ENCODE results near the gene CTAGE9.
"Not testable (repeated sequence)": the region's sequence is repeated elsewhere in the genome, so short reads cannot be mapped to it uniquely, and the experiment has no call there.

Gene CTAGE9

GRCh38 chr6:131736811-131737210, 26.0 kb upstream of the CTAGE9 start:
- no peak for ATAC-seq
- H3K27me3 Mint-ChIP-seq = peaks cover 7% of the 10 kb centered on the region
- no peaks in the 10 kb centered on the region for H3K9me3 Mint-ChIP-seq
- DNase-seq = no peak
- H3K4me3 Mint-ChIP-seq = no peak overlapping the region
- no peaks in the 10 kb centered on the region for H3K4me1 Mint-ChIP-seq
- H3K27ac Mint-ChIP-seq = no peak overlapping the region
- no peaks in the 10 kb centered on the region for H3K36me3 Mint-ChIP-seq (ENCODE audit: low read depth)

- no peak overlapping the region for H3K4me3 Mint-ChIP-seq
Measured at GRCh38 chr6:131736003-131736596, 25.3 kb upstream of the CTAGE9 start.

GRCh38 chr6:131733376-131734016, 22.7 kb upstream of the CTAGE9 start:
- Mint-ChIP-seq H3K4me3 (no peak overlapping the region), H3K4me1 (no peaks in the 10 kb centered on the region), H3K36me3 (ENCODE audit: low read depth) (no peaks in the 10 kb centered on the region), H3K9me3 (no peaks in the 10 kb centered on the region), H3K27ac (no peak overlapping the region), H3K27me3 (peaks cover 5% of the 10 kb centered on the region)
- no peak for DNase-seq
- ATAC-seq = no peak

More at GRCh38 chr6:131736003-131736596, 25.3 kb upstream of the CTAGE9 start:
- H3K27ac Mint-ChIP-seq = no peak overlapping the region
- peaks cover 2% of the 10 kb centered on the region for H3K27me3 Mint-ChIP-seq
- no peak for ATAC-seq
- no peaks in the 10 kb centered on the region for H3K4me1 Mint-ChIP-seq
- H3K36me3 Mint-ChIP-seq (ENCODE audit: low read depth) = no peaks in the 10 kb centered on the region
- no peak for DNase-seq
- H3K9me3 Mint-ChIP-seq = no peaks in the 10 kb centered on the region

GRCh38 chr6:131731224-131731623, 20.4 kb upstream of the CTAGE9 start:
- ATAC-seq (no peak), DNase-seq (no peak)
- Mint-ChIP-seq H3K4me3 (no peak overlapping the region), H3K9me3 (peaks cover 3% of the 10 kb centered on the region), H3K4me1 (no peaks in the 10 kb centered on the region), H3K36me3 (ENCODE audit: low read depth) (peaks cover under 1% of the 10 kb centered on the region), H3K27ac (no peak overlapping the region), H3K27me3 (peaks cover 3% of the 10 kb centered on the region)

- H3K27me3 Mint-ChIP-seq = peaks cover 3% of the 10 kb centered on the region
- H3K36me3 Mint-ChIP-seq (ENCODE audit: low read depth) = peaks cover 2% of the 10 kb centered on the region
- peaks cover 3% of the 10 kb centered on the region for H3K9me3 Mint-ChIP-seq
- no peaks in the 10 kb centered on the region for H3K4me1 Mint-ChIP-seq
- ATAC-seq (no peak), DNase-seq (no peak)
- H3K27ac Mint-ChIP-seq = no peak overlapping the region
- no peak overlapping the region for H3K4me3 Mint-ChIP-seq
Measured at GRCh38 chr6:131730264-131730663, 19.4 kb upstream of the CTAGE9 start.

- Mint-ChIP-seq H3K9me3 (peaks cover 3% of the 10 kb centered on the region), H3K27ac (no peak overlapping the region), H3K36me3 (ENCODE audit: low read depth) (peaks cover 2% of the 10 kb centered on the region), H3K27me3 (peaks cover 3% of the 10 kb centered on the region), H3K4me3 (no peak overlapping the region), H3K4me1 (no peaks in the 10 kb centered on the region)
- no peak for DNase-seq
- no peak for ATAC-seq
Measured at GRCh38 chr6:131729550-131729949, 18.7 kb upstream of the CTAGE9 start.

- H3K4me3 Mint-ChIP-seq = no peak overlapping the region
- H3K27ac Mint-ChIP-seq = no peak overlapping the region
- no peaks in the 10 kb centered on the region for H3K4me1 Mint-ChIP-seq
Measured at GRCh38 chr6:131728296-131728939, 17.6 kb upstream of the CTAGE9 start.

GRCh38 chr6:131727868-131728267, 17.1 kb upstream of the CTAGE9 start:
- no peak overlapping the region for H3K4me3 Mint-ChIP-seq
- no peaks in the 10 kb centered on the region for H3K4me1 Mint-ChIP-seq
- DNase-seq (no peak), ATAC-seq (no peak)
- H3K27me3 Mint-ChIP-seq = peaks cover 3% of the 10 kb centered on the region
- H3K36me3 Mint-ChIP-seq (ENCODE audit: low read depth) = peaks cover 2% of the 10 kb centered on the region
- H3K27ac Mint-ChIP-seq = no peak overlapping the region
- H3K9me3 Mint-ChIP-seq = peaks cover 3% of the 10 kb centered on the region

More at GRCh38 chr6:131728296-131728939, 17.6 kb upstream of the CTAGE9 start:
- no peak for ATAC-seq
- DNase-seq = no peak
- peaks cover 3% of the 10 kb centered on the region for H3K27me3 Mint-ChIP-seq
- H3K9me3 Mint-ChIP-seq = peaks cover 3% of the 10 kb centered on the region
- peaks cover 2% of the 10 kb centered on the region for H3K36me3 Mint-ChIP-seq (ENCODE audit: low read depth)

GRCh38 chr6:131727467-131727866, 16.6 kb upstream of the CTAGE9 start:
- Mint-ChIP-seq H3K4me3 (no peak overlapping the region), H3K27me3 (peaks cover 3% of the 10 kb centered on the region), H3K4me1 (no peaks in the 10 kb centered on the region), H3K27ac (no peak overlapping the region), H3K9me3 (peaks cover 3% of the 10 kb centered on the region), H3K36me3 (ENCODE audit: low read depth) (peaks cover 2% of the 10 kb centered on the region)
- no peak for DNase-seq
- ATAC-seq = no peak

GRCh38 chr6:131724114-131724513, 13.3 kb upstream of the CTAGE9 start:
- H3K27ac Mint-ChIP-seq = no peak overlapping the region
- no peaks in the 10 kb centered on the region for H3K4me1 Mint-ChIP-seq
- DNase-seq = no peak

GRCh38 chr6:131721161-131721560, 10.3 kb upstream of the CTAGE9 start:
- H3K27me3 Mint-ChIP-seq = peaks cover 1% of the 10 kb centered on the region
- H3K4me3 Mint-ChIP-seq = no peak overlapping the region
- H3K27ac Mint-ChIP-seq = no peak overlapping the region
- no peaks in the 10 kb centered on the region for H3K9me3 Mint-ChIP-seq
- ATAC-seq = no peak
- peaks cover under 1% of the 10 kb centered on the region for H3K36me3 Mint-ChIP-seq (ENCODE audit: low read depth)
- DNase-seq = no peak
- H3K4me1 Mint-ChIP-seq = no peaks in the 10 kb centered on the region

More at GRCh38 chr6:131724114-131724513, 13.3 kb upstream of the CTAGE9 start:
- Mint-ChIP-seq H3K27me3 (peaks cover 1% of the 10 kb centered on the region), H3K9me3 (peaks cover 3% of the 10 kb centered on the region), H3K36me3 (ENCODE audit: low read depth) (peaks cover 2% of the 10 kb centered on the region), H3K4me3 (no peak overlapping the region)
- ATAC-seq = no peak

GRCh38 chr6:131717836-131718542, 7.2 kb upstream of the CTAGE9 start:
- Mint-ChIP-seq H3K4me1 (no peaks in the 10 kb centered on the region), H3K27ac (no peak overlapping the region), H3K9me3 (no peaks in the 10 kb centered on the region), H3K27me3 (peaks cover 1% of the 10 kb centered on the region), H3K36me3 (ENCODE audit: low read depth) (no peaks in the 10 kb centered on the region), H3K4me3 (no peak overlapping the region)
- DNase-seq = no peak
- ATAC-seq = no peak

GRCh38 chr6:131715567-131715966, 4.8 kb upstream of the CTAGE9 start:
- not testable (repeated sequence) for H3K9me3 Mint-ChIP-seq; H3K27ac Mint-ChIP-seq; DNase-seq; ATAC-seq; H3K4me3 Mint-ChIP-seq; H3K36me3 Mint-ChIP-seq (ENCODE audit: low read depth); H3K4me1 Mint-ChIP-seq; H3K27me3 Mint-ChIP-seq

- not testable (repeated sequence) for DNase-seq; H3K4me3 Mint-ChIP-seq; H3K27me3 Mint-ChIP-seq; H3K36me3 Mint-ChIP-seq (ENCODE audit: low read depth); H3K27ac Mint-ChIP-seq; H3K9me3 Mint-ChIP-seq; H3K4me1 Mint-ChIP-seq; ATAC-seq
Measured at GRCh38 chr6:131703905-131704304, 6.9 kb downstream of the CTAGE9 start.

- H3K4me3 Mint-ChIP-seq; H3K36me3 Mint-ChIP-seq (ENCODE audit: low read depth); ATAC-seq; H3K27ac Mint-ChIP-seq; H3K4me1 Mint-ChIP-seq; DNase-seq; H3K9me3 Mint-ChIP-seq; H3K27me3 Mint-ChIP-seq: not testable (repeated sequence)
Measured at GRCh38 chr6:131700851-131701250, 10.0 kb downstream of the CTAGE9 start.

Data from activated naive CD8-positive, alpha-beta T cell treated with anti-CD3 and anti-CD28 coated beads, Interleukin-2, amount 50 U/mL, for 24 hours (primary cell).